ENCODE data around the gene PCNX2. TPM values are rescaled to one million over a fixed set of nuclear protein-coding genes. Genes with fewer than 3 reads are reported as not detected.

Gene PCNX2
- total RNA-seq, 1 donor from 2014 or later, result 33.6 TPM

- no peak overlapping the region for H3K27ac Mint-ChIP-seq
- no peak overlapping the region for H3K4me3 Mint-ChIP-seq (ENCODE audit: low read depth)
- peaks cover 2% of the 10 kb centered on the region for H3K27me3 Mint-ChIP-seq
- H3K36me3 Mint-ChIP-seq (ENCODE audit: insufficient read depth), result no peaks in the 10 kb centered on the region
- TF ChIP-seq CTCF (IDR thresholded peaks at IDR 0.05; ENCODE audit: unreplicated experiment), result no peak
- H3K9me3 Mint-ChIP-seq (ENCODE audit: low read depth), result no peaks in the 10 kb centered on the region
- DNase-seq (ENCODE audit: low spot score, unreplicated experiment), result no peak
- H3K4me1 Mint-ChIP-seq (ENCODE audit: low read depth), result peaks cover 2% of the 10 kb centered on the region
These were observed 352.9 kb downstream of the PCNX2 start for GRCh38 chr1:232942413-232943294.

GRCh38 chr1:232940262-232940661, 355.3 kb downstream of the PCNX2 start:
- Mint-ChIP-seq H3K9me3 (ENCODE audit: low read depth) (no peaks in the 10 kb centered on the region), H3K27me3 (peaks cover 6% of the 10 kb centered on the region), H3K4me3 (ENCODE audit: low read depth) (no peak overlapping the region), H3K4me1 (ENCODE audit: low read depth) (peaks cover 2% of the 10 kb centered on the region), H3K27ac (no peak overlapping the region), H3K36me3 (ENCODE audit: insufficient read depth) (no peaks in the 10 kb centered on the region)
- no peak for TF ChIP-seq CTCF (IDR thresholded peaks at IDR 0.05; ENCODE audit: unreplicated experiment)
- no peak for DNase-seq (ENCODE audit: low spot score, unreplicated experiment)

GRCh38 chr1:232939748-232940147, 355.8 kb downstream of the PCNX2 start:
- TF ChIP-seq CTCF (IDR thresholded peaks at IDR 0.05; ENCODE audit: unreplicated experiment), result no peak
- Mint-ChIP-seq H3K27ac (no peak overlapping the region), H3K36me3 (ENCODE audit: insufficient read depth) (no peaks in the 10 kb centered on the region), H3K4me1 (ENCODE audit: low read depth) (peaks cover 2% of the 10 kb centered on the region), H3K4me3 (ENCODE audit: low read depth) (no peak overlapping the region), H3K9me3 (ENCODE audit: low read depth) (no peaks in the 10 kb centered on the region), H3K27me3 (peaks cover 6% of the 10 kb centered on the region)
- no peak for DNase-seq (ENCODE audit: low spot score, unreplicated experiment)

- Mint-ChIP-seq H3K9me3 (ENCODE audit: low read depth) (no peaks in the 10 kb centered on the region), H3K4me3 (ENCODE audit: low read depth) (no peak overlapping the region)
- no peak for TF ChIP-seq CTCF (IDR thresholded peaks at IDR 0.05; ENCODE audit: unreplicated experiment)
These were observed 356.6 kb downstream of the PCNX2 start for GRCh38 chr1:232938926-232939325.

GRCh38 chr1:232937741-232938375, 357.7 kb downstream of the PCNX2 start:
- H3K4me3 Mint-ChIP-seq (ENCODE audit: low read depth), result no peak overlapping the region
- H3K27me3 Mint-ChIP-seq, result peaks cover 6% of the 10 kb centered on the region
- no peaks in the 10 kb centered on the region for H3K36me3 Mint-ChIP-seq (ENCODE audit: insufficient read depth)
- no peaks in the 10 kb centered on the region for H3K9me3 Mint-ChIP-seq (ENCODE audit: low read depth)
- H3K27ac Mint-ChIP-seq, result no peak overlapping the region
- TF ChIP-seq CTCF (IDR thresholded peaks at IDR 0.05; ENCODE audit: unreplicated experiment), result no peak
- no peak for DNase-seq (ENCODE audit: low spot score, unreplicated experiment)
- peaks cover under 1% of the 10 kb centered on the region for H3K4me1 Mint-ChIP-seq (ENCODE audit: low read depth)

More at GRCh38 chr1:232938926-232939325, 356.6 kb downstream of the PCNX2 start:
- peak overlapping the region; percentile 59 for H3K27ac Mint-ChIP-seq
- peaks cover 6% of the 10 kb centered on the region for H3K27me3 Mint-ChIP-seq
- DNase-seq (ENCODE audit: low spot score, unreplicated experiment), result no peak
- no peaks in the 10 kb centered on the region for H3K36me3 Mint-ChIP-seq (ENCODE audit: insufficient read depth)
- peaks cover 2% of the 10 kb centered on the region for H3K4me1 Mint-ChIP-seq (ENCODE audit: low read depth)

All from progenitor cell of endocrine pancreas (in vitro differentiated cells).